ENCODE results near the gene IL1RN. TPM values are rescaled to one million over a fixed set of nuclear protein-coding genes. Genes with fewer than 3 reads are reported as not detected.

The IL1RN gene
- total RNA-seq, 1 experiment from 2014 or later: not detected

GRCh38 chr2:113162869-113163268, 35.5 kb downstream of the IL1RN start:
- H3K36me3 ChIP-seq (ENCODE audit: control insufficient read depth, insufficient read depth, low read length): no peaks in the 10 kb centered on the region; the same call in 1 of the 2 replicates
- no peaks in the 10 kb centered on the region for H3K27me3 ChIP-seq (ENCODE audit: control insufficient read depth, insufficient read depth, low read length)
- POLR2A ChIA-PET: no interaction called here
- TF ChIP-seq CTCF (IDR thresholded peaks at IDR 0.05) (no peak), REST (IDR thresholded peaks at IDR 0.05; ENCODE audit: insufficient read depth in 1 of 2, low read depth in 2 of 2, low read length in 1 of 2) (no peak), SIN3A (IDR thresholded peaks at IDR 0.05; ENCODE audit: borderline replicate concordance, insufficient read depth, low read depth, low read length) (no peak), POLR2AphosphoS5 (IDR thresholded peaks at IDR 0.05; ENCODE audit: low read depth, low read length) (no peak), TCF7L2 (IDR thresholded peaks at IDR 0.05; ENCODE audit: low read depth, low read length) (no peak)
- BruUV-seq (replicated peaks): no TSS peak
- H3K4me3 ChIP-seq (ENCODE audit: low read depth in 2 of 2, low read length in 2 of 2): no peak overlapping the region
- no peak for DNase-seq (ENCODE audit: low read depth, low spot score)
- no peak for ATAC-seq
- H3K4me1 ChIP-seq (ENCODE audit: control insufficient read depth, insufficient read depth, low read length): 0 out of 2 replicates have a peak, but pooled peaks cover 3% of the 10 kb centered on the region
- intact Hi-C loops (cut with micrococcal nuclease; ENCODE audit: unreplicated experiment): no loop called here
- no peaks in the 10 kb centered on the region for H3K9me3 ChIP-seq (ENCODE audit: control insufficient read depth, insufficient read depth, low read depth, low read length)
- CTCF ChIA-PET: no interaction called here
- in situ Hi-C loops (cut with HindIII; ENCODE audit: low pct_unique_long_range_greater_than_20kb, low sequenced_read_pairs): no loop called here
- no peak overlapping the region for H3K27ac ChIP-seq (ENCODE audit: low read length)

GRCh38 chr2:113164215-113164929, 37.0 kb downstream of the IL1RN start:
- no peak for DNase-seq (ENCODE audit: low read depth, low spot score)
- TF ChIP-seq REST (IDR thresholded peaks at IDR 0.05; ENCODE audit: insufficient read depth in 1 of 2, low read depth in 2 of 2, low read length in 1 of 2): no peak
- no peak for TF ChIP-seq CTCF (IDR thresholded peaks at IDR 0.05)
- no peak for TF ChIP-seq POLR2AphosphoS5 (IDR thresholded peaks at IDR 0.05; ENCODE audit: low read depth, low read length)
- no peak for TF ChIP-seq SIN3A (IDR thresholded peaks at IDR 0.05; ENCODE audit: borderline replicate concordance, insufficient read depth, low read depth, low read length)
- no peak for TF ChIP-seq TCF7L2 (IDR thresholded peaks at IDR 0.05; ENCODE audit: low read depth, low read length)
- Histone ChIP-seq H3K27me3 (ENCODE audit: control insufficient read depth, insufficient read depth, low read length) (no peaks in the 10 kb centered on the region), H3K36me3 (ENCODE audit: control insufficient read depth, insufficient read depth, low read length) (no peaks in the 10 kb centered on the region; the same call in 1 of the 2 replicates), H3K4me3 (ENCODE audit: low read depth in 2 of 2, low read length in 2 of 2) (no peak overlapping the region), H3K4me1 (ENCODE audit: control insufficient read depth, insufficient read depth, low read length) (no peaks in the 10 kb centered on the region), H3K9me3 (ENCODE audit: control insufficient read depth, insufficient read depth, low read depth, low read length) (no peaks in the 10 kb centered on the region), H3K27ac (ENCODE audit: low read length) (no peak overlapping the region)
- no TSS peak for BruUV-seq (replicated peaks)
- ChIA-PET CTCF (interaction anchor here (0.5 kb wide), 1 partner anchor 96 kb away, joined by 3 read pairs; no protein-coding TSS in a partner anchor), POLR2A (no interaction called here)
- in situ Hi-C loops (cut with HindIII; ENCODE audit: low pct_unique_long_range_greater_than_20kb, low sequenced_read_pairs) (no loop called here), intact Hi-C loops (cut with micrococcal nuclease; ENCODE audit: unreplicated experiment) (no loop called here)
- no peak for ATAC-seq
